Gastrocnemius medialis (tissue), 4 donors: ENCODE measurements around the gene TMC2.

Experiments used
- CTCF ChIP-seq, 5 experiments: fragments of 450-650 bp in 3 of 5; fragments of 200-600 bp in 2 of 5; sonication (generic) in 2 of 5; IDR thresholded peaks in 4 of 5; conservative IDR thresholded peaks in 1 of 5; 1 replicate in 4 of 5; 2 replicates in 1 of 5; pipeline ENCODE4 v1.5.1; 2016 to 2019; ENCODE audit warnings: antibody characterized with exemption in 5 of 5, mild to moderate bottlenecking in 3 of 5, moderate library complexity in 3 of 5
- POLR2A ChIP-seq, 2 donors: fragments of 450-650 bp; IDR thresholded peaks; one replicate each; pipeline ENCODE4 v1.6.1; 2017; ENCODE audit warnings: antibody characterized with exemption in 2 of 2, mild to moderate bottlenecking in 2 of 2, moderate library complexity in 2 of 2

GRCh38 chr20:2672446-2672845 lies 136.1 kb downstream of the TMC2 start:
- no peak for TF ChIP-seq CTCF (IDR thresholded peaks at IDR 0.05 in 4 of 5, conservative IDR thresholded peaks at IDR 0.05 in 1 of 5)
- no peak for TF ChIP-seq POLR2A (IDR thresholded peaks at IDR 0.05)
